ENCODE results near the gene CR1L. TPM values are rescaled to one million over a fixed set of nuclear protein-coding genes. Genes with fewer than 3 reads are reported as not detected.
"Not testable (repeated sequence)": the region's sequence is repeated elsewhere in the genome, so short reads cannot be mapped to it uniquely, and the experiment has no call there.

The CR1L gene
- total and polyA plus RNA-seq, 2 donors (not counting 3 experiments of a cell fraction or from before 2014, with no cell fraction given) = not detected

- H3K27me3 ChIP-seq (ENCODE audit: control insufficient read depth in 2 of 2, insufficient read depth in 2 of 2, low read length in 2 of 2); H3K9me3 ChIP-seq (replicated peaks; ENCODE audit: control insufficient read depth, insufficient read depth, low read length); FAIRE-seq; H4K20me1 ChIP-seq (replicated peaks; ENCODE audit: control insufficient read depth, extremely low read depth, insufficient read depth, low read length); CTCF ChIA-PET; dilution Hi-C loops (cut with MboI; ENCODE audit: extremely low pct_ligation_motif_present, low sequenced_read_pairs); intact Hi-C loops (cut with micrococcal nuclease); H3K27ac ChIP-seq (ENCODE audit: insufficient read depth, low read depth, low read length); H3K9me1 ChIP-seq (replicated peaks; ENCODE audit: control insufficient read depth, extremely low read depth, insufficient read depth, low read length); H3K4me2 ChIP-seq (ENCODE audit: insufficient read depth, low read length); H3K4me3 ChIP-seq (replicated peaks in 1 of 3; ENCODE audit: insufficient read depth in 1 of 3, low read depth in 1 of 3, low read length in 3 of 3); DNase-seq (ENCODE audit: low read depth, low spot score); H3K9ac ChIP-seq (replicated peaks; ENCODE audit: extremely low read depth, insufficient read depth, low read length); POLR2A ChIA-PET; H3K4me1 ChIP-seq (ENCODE audit: control insufficient read depth, extremely low read depth, insufficient read depth, low read length); H2AFZ ChIP-seq (ENCODE audit: low read depth, low read length); BruUV-seq (replicated peaks): not testable (repeated sequence)
- H3K36me3 ChIP-seq (ENCODE audit: control insufficient read depth in 2 of 2, extremely low read depth in 1 of 2, insufficient read depth in 2 of 2, low read length in 2 of 2) = peaks cover 1 to 11% of the 10 kb centered on the region in 2 experiments
- peaks cover 28% of the 10 kb centered on the region for H3K79me2 ChIP-seq (ENCODE audit: control insufficient read depth, insufficient read depth, low read length)
These were observed 125.6 kb downstream of the CR1L start for GRCh38 chr1:207770514-207770913.

Small RNA genes lying within 50 kb of the gene (small RNA-seq; reads per million reads assigned to genes)
- gene RNA5SP534 (ENCODE audit: insufficient read depth, insufficient read length, low read depth, low replicate concordance) = not detected

Other genes with a start within 250 kb of the CR1L start
- gene CR2, start 190.8 kb upstream of the CR1L start, total RNA-seq = not detected in 2 replicates
- not detected in 2 replicates for gene CR2, start 190.8 kb upstream of the CR1L start, polyA plus RNA-seq
- gene CR1, start 149.0 kb upstream of the CR1L start, total RNA-seq = not detected in 2 replicates
- gene CR1, start 149.0 kb upstream of the CR1L start, polyA plus RNA-seq = not detected in 2 replicates
- 243 and 256 TPM in 2 replicates for gene CD46, start 106.9 kb downstream of the CR1L start, total RNA-seq
- gene CD46, start 106.9 kb downstream of the CR1L start, polyA plus RNA-seq = 94.2 and 134 TPM in 2 replicates

Data from endothelial cell of umbilical vein (primary cell).